Measurements from ENCODE around the gene FRA10AC1. TPM values are rescaled to one million over a fixed set of nuclear protein-coding genes. Genes with fewer than 3 reads are reported as not detected.

FRA10AC1 gene
- total RNA-seq, 1 donor from 2014 or later, result 17.7 TPM

DNA sequence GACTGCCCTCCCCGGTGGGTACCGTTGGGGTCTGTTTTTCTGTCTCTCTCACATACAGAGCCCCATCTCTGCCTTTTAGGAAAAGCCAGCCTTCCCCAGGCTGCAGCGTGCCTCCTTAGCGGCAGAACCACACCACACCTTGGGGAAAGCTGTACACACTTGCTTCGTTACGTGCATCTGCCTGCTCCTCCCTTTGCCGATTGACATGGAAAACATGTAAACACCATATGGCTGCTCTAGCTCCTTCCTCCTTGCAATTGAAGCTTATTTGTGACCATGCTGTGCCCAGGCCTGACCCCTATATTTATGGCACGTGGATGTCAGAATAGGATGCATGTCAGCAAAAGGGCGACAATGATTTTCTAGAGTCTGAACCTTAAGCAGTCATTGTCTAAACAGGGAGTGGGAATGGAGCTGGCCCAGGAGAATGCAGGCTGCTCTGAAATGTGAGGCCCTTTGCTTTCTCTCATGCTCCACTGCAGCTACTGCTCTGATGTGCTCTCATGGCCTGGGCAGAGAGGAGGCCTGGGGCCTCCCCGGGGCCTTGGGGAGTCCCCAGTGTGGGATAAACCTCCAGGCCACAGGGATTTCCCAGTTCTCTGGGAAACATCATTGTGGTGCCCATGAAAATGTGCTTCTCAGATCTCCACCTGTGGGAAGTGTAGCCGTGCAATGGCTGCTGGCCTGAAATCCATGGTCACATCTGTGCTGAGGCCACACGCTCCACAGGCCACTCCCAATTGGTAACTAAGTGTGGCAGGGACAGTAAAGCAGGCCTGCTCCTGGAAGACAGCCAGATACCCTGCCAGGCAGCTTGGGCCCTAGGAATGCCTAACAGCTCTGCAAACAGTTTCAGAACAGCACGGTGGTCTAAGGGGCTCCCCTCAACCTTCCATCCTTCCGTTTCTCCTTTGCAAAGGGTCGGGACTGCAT lies 71.5 kb downstream of the FRA10AC1 start:
- intact Hi-C loops (cut with micrococcal nuclease), result no loop called here

DNA sequence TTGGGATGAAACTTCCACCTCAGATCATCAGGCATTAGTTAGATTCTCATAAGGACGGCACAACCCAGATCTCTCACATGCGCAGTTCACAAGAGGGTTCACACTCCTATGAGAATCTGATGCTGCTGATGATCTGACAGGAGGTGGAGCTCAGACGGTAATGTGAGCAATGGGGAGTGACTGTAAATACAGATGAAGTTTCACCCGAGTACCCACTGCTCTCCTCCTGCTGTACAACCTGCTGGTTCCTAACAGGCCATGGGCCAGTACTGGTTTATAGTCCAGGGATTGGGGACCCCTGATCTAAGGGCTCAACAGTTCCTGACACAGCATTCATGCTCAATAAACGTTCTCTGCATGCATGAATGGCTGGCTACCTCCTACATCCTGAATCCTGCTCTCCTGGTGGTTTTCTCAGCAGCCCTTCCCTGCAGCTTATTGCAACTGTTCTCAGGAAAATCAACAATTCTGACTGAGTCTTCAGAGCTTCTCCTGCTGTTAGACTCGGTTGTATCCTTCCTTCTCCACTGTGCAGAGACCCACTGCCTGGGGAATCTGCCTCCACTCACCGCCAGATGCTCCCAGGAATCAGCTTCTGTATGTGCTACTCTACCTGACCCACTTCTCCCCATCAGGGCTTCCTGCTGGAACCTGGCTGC lies 72.6 kb downstream of the FRA10AC1 start:
- intact Hi-C loops (cut with micrococcal nuclease), result no loop called here

- intact Hi-C loops (cut with micrococcal nuclease), result no loop called here
Measured at GRCh38 chr10:93628858-93629257, 73.5 kb downstream of the FRA10AC1 start.

- intact Hi-C loops (cut with micrococcal nuclease), result no loop called here
Measured at GRCh38 chr10:93622942-93623341, 79.5 kb downstream of the FRA10AC1 start.

- intact Hi-C loops (cut with micrococcal nuclease), result no loop called here
Measured at GRCh38 chr10:93620925-93621324, 81.5 kb downstream of the FRA10AC1 start.

Other genes starting within 250 kb of the FRA10AC1 start
- 1.8 and 2.3 TPM in 2 replicates for gene MYOF, start 220.3 kb downstream of the FRA10AC1 start, total RNA-seq
- 47.8 and 49.4 TPM in 2 replicates for gene CEP55, start 206.0 kb downstream of the FRA10AC1 start, total RNA-seq
- not detected in 2 replicates for gene FFAR4, start 135.9 kb downstream of the FRA10AC1 start, total RNA-seq
- gene RBP4, start 101.4 kb downstream of the FRA10AC1 start, total RNA-seq, result not detected in 2 replicates
- not detected in 2 replicates for gene PDE6C, start 90.1 kb downstream of the FRA10AC1 start, total RNA-seq
- gene LGI1, start 55.3 kb upstream of the FRA10AC1 start, total RNA-seq, result not detected in 2 replicates
- 4.3 and 5.4 TPM in 2 replicates for gene SLC35G1, start 191.4 kb upstream of the FRA10AC1 start, total RNA-seq

All from T-helper 1 cell treated with Interleukin-12 subunit alpha and Interleukin-12 subunit beta and Interleukin-4 antibody, amounts not matched to agents 30 ng/mL and 1 ng/mL, for 36 hours (primary cell).